Endodermal cell (in vitro differentiated cells): ENCODE results near the gene NPSR1. TPM values are rescaled to one million over a fixed set of nuclear protein-coding genes. Genes with fewer than 3 reads are reported as not detected.
"Not testable (repeated sequence)": the region's sequence is repeated elsewhere in the genome, so short reads cannot be mapped to it uniquely, and the experiment has no call there.

Experiments used
- DNase-seq: peaks from one replicate; pipeline ENCODE4 v3.0.0-alpha.2; 2017
- H3K27ac ChIP-seq: 2 replicates; pipeline ENCODE4 v1.5.1; 2013; ENCODE audit warnings: mild to moderate bottlenecking, low read depth, low read length, moderate library complexity
- H3K27me3 ChIP-seq: 2 replicates; pipeline ENCODE4 v1.6.1; 2013; ENCODE audit warnings: mild to moderate bottlenecking, low read length, moderate library complexity; ENCODE audit not compliant: insufficient read depth, control insufficient read depth, poor library complexity, severe bottlenecking
- H3K36me3 ChIP-seq: 2 replicates; pipeline ENCODE4 v1.7.0; 2013; ENCODE audit warnings: mild to moderate bottlenecking, low read length, moderate library complexity; ENCODE audit not compliant: control insufficient read depth, insufficient read depth
- H3K4me1 ChIP-seq: one replicate; pipeline ENCODE4 v1.7.0; 2013; ENCODE audit warnings: low read length; ENCODE audit not compliant: control insufficient read depth, insufficient read depth
- H3K4me3 ChIP-seq: 2 replicates; pipeline ENCODE4 v1.5.1; 2013; ENCODE audit warnings: mild to moderate bottlenecking, low read length, moderate library complexity
- H3K9ac ChIP-seq: 2 replicates; pipeline ENCODE4 v1.6.1; 2013; ENCODE audit warnings: mild to moderate bottlenecking, low read length, moderate library complexity; ENCODE audit not compliant: poor library complexity, severe bottlenecking; ENCODE audit errors: extremely low read depth
- H3K9me3 ChIP-seq: 2 replicates; pipeline ENCODE4 v1.6.1; 2013; ENCODE audit warnings: mild to moderate bottlenecking, low read length, moderate library complexity; ENCODE audit not compliant: control insufficient read depth
- H3K27ac Mint-ChIP-seq: 2 replicates; pipeline ENCODE4 v1.8.0; 2020; ENCODE audit warnings: mixed read lengths
- H3K27me3 Mint-ChIP-seq: 2 replicates; pipeline ENCODE4 v1.8.0; 2021; ENCODE audit warnings: mild to moderate bottlenecking, mixed read lengths; ENCODE audit not compliant: insufficient read depth
- H3K36me3 Mint-ChIP-seq: 2 replicates; pipeline ENCODE4 v1.8.0; 2020; ENCODE audit warnings: low read depth, mixed read lengths
- H3K4me1 Mint-ChIP-seq: 2 replicates; pipeline ENCODE4 v1.8.0; 2020; ENCODE audit warnings: mixed read lengths
- H3K4me3 Mint-ChIP-seq: 2 replicates; pipeline ENCODE4 v1.8.0; 2020; ENCODE audit warnings: mild to moderate bottlenecking, moderate library complexity, mixed read lengths
- H3K9me3 Mint-ChIP-seq: 2 replicates; pipeline ENCODE4 v1.8.0; 2020; ENCODE audit warnings: mild to moderate bottlenecking, mixed read lengths
- CTCF ChIP-seq: fragments of 200-600 bp; sonication (generic); conservative IDR thresholded peaks from 2 replicates; pipeline ENCODE4 v1.5.0; 2021; ENCODE audit warnings: antibody characterized with exemption, mild to moderate bottlenecking
- WGBS, 2 experiments: methylation state at CpG; one replicate each; pipeline versions ENCODE4 v1.1.5 to v1.1.7; 2013; ENCODE audit warnings: missing lambda C conversion rate in 2 of 2, mixed read lengths in 1 of 2; ENCODE audit not compliant: insufficient coverage in 1 of 2, insufficient read length in 1 of 2; 5-methylcytosine and 5-hydroxymethylcytosine counted together
- total RNA-seq, 2 donors: library from RNA; stranded (reverse); fragmentation: NEBNext Ultra II Directional in 1 of 2; extraction: Animal tissue kit (Norgen Biotek cat#: 25700) in 1 of 2; gene quantifications; 2 replicates in 1 of 2; 3 replicates in 1 of 2; pipeline ENCODE4 v1.2.1, GENCODE V29; 2021

NPSR1 gene
- total RNA-seq, 2 donors from 2014 or later = not detected

GRCh38 chr7:34622182-34622581 lies 35.8 kb upstream of the NPSR1 start:
- peak; percentile 48 for DNase-seq
- Mint-ChIP-seq H3K27me3 (no peaks in the 10 kb centered on the region), H3K27ac (peak overlapping the region; percentile 31), H3K4me1 (no peaks in the 10 kb centered on the region), H3K4me3 (no peak overlapping the region), H3K9me3 (no peaks in the 10 kb centered on the region), H3K36me3 (no peaks in the 10 kb centered on the region)
- no peak overlapping the region for H3K4me3 ChIP-seq
- no peaks in the 10 kb centered on the region for H3K36me3 ChIP-seq
- H3K9me3 ChIP-seq = no peaks in the 10 kb centered on the region
- H3K9ac ChIP-seq = no peak overlapping the region
- H3K4me1 ChIP-seq = peaks cover 2% of the 10 kb centered on the region
- 71 to 79% methylated on average over 1 to 2 of the region's 2 CpGs for whole genome bisulfite sequencing, 2 experiments
- peak overlapping the region; percentile 67 for H3K27ac ChIP-seq
- TF ChIP-seq CTCF = no peak
- H3K27me3 ChIP-seq = no peaks in the 10 kb centered on the region

DNA sequence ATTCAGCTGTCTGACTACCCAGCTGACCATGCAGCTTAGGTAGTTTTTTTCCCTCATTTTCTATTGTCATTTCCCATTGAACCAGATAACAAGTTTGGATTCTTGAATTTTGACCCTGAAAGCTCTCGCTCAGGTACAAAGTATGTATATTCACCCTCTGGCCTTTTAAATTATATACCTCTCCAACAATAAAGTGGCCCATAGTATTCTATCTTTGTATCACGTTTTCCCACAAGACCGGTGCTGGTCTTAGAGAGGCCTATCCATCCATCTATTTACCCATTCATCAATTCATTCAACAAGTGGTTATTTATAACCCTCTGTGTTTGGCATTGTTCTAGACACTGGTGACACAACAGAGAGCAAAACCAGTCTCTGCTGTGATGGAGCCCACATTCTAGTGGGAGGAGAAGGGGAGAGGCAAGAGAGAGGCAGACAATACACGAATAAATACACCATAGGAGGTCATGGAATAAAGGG lies 35.2 kb upstream of the NPSR1 start:
- WGBS, 2 experiments = 77 to 89% methylated on average over 4 of the region's 4 CpGs
- H3K9ac ChIP-seq = no peak overlapping the region
- no peak overlapping the region for H3K27ac Mint-ChIP-seq
- no peaks in the 10 kb centered on the region for H3K27me3 ChIP-seq
- H3K36me3 Mint-ChIP-seq = no peaks in the 10 kb centered on the region
- TF ChIP-seq CTCF = no peak
- H3K27me3 Mint-ChIP-seq = no peaks in the 10 kb centered on the region
- DNase-seq = no peak
- no peak overlapping the region for H3K4me3 Mint-ChIP-seq
- H3K36me3 ChIP-seq = no peaks in the 10 kb centered on the region
- H3K9me3 ChIP-seq = no peaks in the 10 kb centered on the region
- H3K4me1 ChIP-seq = peaks cover 2% of the 10 kb centered on the region
- no peaks in the 10 kb centered on the region for H3K9me3 Mint-ChIP-seq
- no peak overlapping the region for H3K4me3 ChIP-seq
- H3K27ac ChIP-seq = peak overlapping the region; percentile 67
- H3K4me1 Mint-ChIP-seq = no peaks in the 10 kb centered on the region

DNA sequence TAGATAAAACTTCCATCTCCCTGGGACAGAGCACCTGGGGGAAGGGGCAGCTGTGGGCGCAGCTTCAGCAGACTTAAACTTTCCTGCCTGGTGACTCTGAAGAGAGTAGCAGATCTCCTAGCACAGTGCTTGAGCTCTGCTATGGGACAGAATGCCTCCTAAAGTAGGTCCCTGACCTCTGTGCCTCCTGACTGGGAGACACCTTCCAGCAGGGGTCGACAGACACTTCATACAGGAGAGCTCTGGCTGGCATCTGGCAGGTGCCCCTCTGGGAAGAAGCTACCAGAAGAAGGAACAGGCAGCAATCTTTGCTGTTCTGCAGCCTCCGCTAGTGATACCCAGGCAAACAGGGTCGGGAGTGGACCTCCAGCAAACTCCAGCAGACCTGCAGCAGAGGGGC lies 29.4 kb upstream of the NPSR1 start:
- not testable (repeated sequence) for H3K9me3 Mint-ChIP-seq, H3K9me3 ChIP-seq, H3K27ac ChIP-seq, H3K9ac ChIP-seq, H3K4me3 Mint-ChIP-seq, H3K27me3 ChIP-seq, H3K4me1 Mint-ChIP-seq, H3K36me3 Mint-ChIP-seq, H3K36me3 ChIP-seq, H3K27me3 Mint-ChIP-seq, H3K4me1 ChIP-seq, H3K27ac Mint-ChIP-seq, H3K4me3 ChIP-seq
- 91 to 100% methylated on average over 1 to 4 of the region's 4 CpGs for WGBS, 2 experiments
- DNase-seq = peak; percentile 59
- TF ChIP-seq CTCF = peak; percentile 68
